Uterus (tissue), 4 donors: ENCODE data around the gene MDFIC. TPM values are rescaled to one million over a fixed set of nuclear protein-coding genes. Genes with fewer than 3 reads are reported as not detected.

Experiments
- DNase-seq, 2 donors: peaks; one replicate each; pipeline ENCODE4 v3.0.0-alpha.2; 2019 to 2020
- H3K27ac ChIP-seq, 2 donors: fragments of 200-600 bp; sonication (generic); 1 replicate in 1 of 2; 2 replicates in 1 of 2; pipeline ENCODE4 v1.5.1; 2016 to 2018
- H3K27me3 ChIP-seq, 2 donors: fragments of 200-600 bp; sonication (generic); one replicate each; pipeline ENCODE4 v1.5.1; 2018 to 2019; ENCODE audit warnings: control low read depth in 1 of 2
- H3K36me3 ChIP-seq, 2 donors: fragments of 200-600 bp; sonication (generic); one replicate each; pipeline ENCODE4 v1.5.1; 2019; ENCODE audit warnings: control low read depth in 1 of 2
- H3K4me1 ChIP-seq, 2 donors: fragments of 200-600 bp; sonication (generic); one replicate each; pipeline ENCODE4 v1.5.1; 2018 to 2019; ENCODE audit warnings: control low read depth in 1 of 2
- H3K4me3 ChIP-seq, 2 donors: fragments of 200-600 bp; sonication (generic); 1 replicate in 1 of 2; 2 replicates in 1 of 2; pipeline ENCODE4 v1.5.1; 2018 to 2019; ENCODE audit warnings: mild to moderate bottlenecking in 1 of 2
- H3K9me3 ChIP-seq, 2 donors: fragments of 200-600 bp; sonication (generic); one replicate each; pipeline ENCODE4 v1.5.1; 2019; ENCODE audit warnings: control low read depth in 1 of 2
- POLR2A ChIP-seq, 2 donors: fragments of 450-650 bp; IDR thresholded peaks; one replicate each; pipeline ENCODE4 v1.6.1; 2016; ENCODE audit warnings: antibody characterized with exemption in 2 of 2, mild to moderate bottlenecking in 1 of 2, moderate library complexity in 1 of 2
- intact Hi-C: fragments of 100-400 bp; cut with DNase I; formaldehyde crosslinking; loops from one replicate; pipeline ENCODE4 v1.15.1; 2023; ENCODE audit warnings: low total_unique reads
- total RNA-seq, 4 donors: library from RNA; depleted of rRNA in 3 of 4; stranded (reverse); fragments of >200 nt in 3 of 4; gene quantifications; one replicate each; pipeline versions ENCODE4 v1.1.0 to v1.2.4, GENCODE V29; 2014 to 2023
- TF ChIP-seq, protein P1 (sequence below), 4 experiments: fragments of 200-600 bp in 2 of 4; fragments of 450-650 bp in 2 of 4; sonication (generic) in 2 of 4; IDR thresholded peaks; one replicate each; pipeline ENCODE4 v1.5.1; 2016 to 2019; ENCODE audit warnings: antibody characterized with exemption in 4 of 4, mild to moderate bottlenecking in 2 of 4, moderate library complexity in 1 of 4
- donor health status: DM: yes; HTN: yes; CAD: no.

MDFIC gene
- total RNA-seq, 4 donors from 2014 or later: 35.8 to 79.2 (median 66.1) TPM

- intact Hi-C loops: no loop called here
- no peak overlapping the region for H3K27ac ChIP-seq
- no peak for TF ChIP-seq POLR2A (IDR thresholded peaks at IDR 0.05)
- TF ChIP-seq, protein P1, sequence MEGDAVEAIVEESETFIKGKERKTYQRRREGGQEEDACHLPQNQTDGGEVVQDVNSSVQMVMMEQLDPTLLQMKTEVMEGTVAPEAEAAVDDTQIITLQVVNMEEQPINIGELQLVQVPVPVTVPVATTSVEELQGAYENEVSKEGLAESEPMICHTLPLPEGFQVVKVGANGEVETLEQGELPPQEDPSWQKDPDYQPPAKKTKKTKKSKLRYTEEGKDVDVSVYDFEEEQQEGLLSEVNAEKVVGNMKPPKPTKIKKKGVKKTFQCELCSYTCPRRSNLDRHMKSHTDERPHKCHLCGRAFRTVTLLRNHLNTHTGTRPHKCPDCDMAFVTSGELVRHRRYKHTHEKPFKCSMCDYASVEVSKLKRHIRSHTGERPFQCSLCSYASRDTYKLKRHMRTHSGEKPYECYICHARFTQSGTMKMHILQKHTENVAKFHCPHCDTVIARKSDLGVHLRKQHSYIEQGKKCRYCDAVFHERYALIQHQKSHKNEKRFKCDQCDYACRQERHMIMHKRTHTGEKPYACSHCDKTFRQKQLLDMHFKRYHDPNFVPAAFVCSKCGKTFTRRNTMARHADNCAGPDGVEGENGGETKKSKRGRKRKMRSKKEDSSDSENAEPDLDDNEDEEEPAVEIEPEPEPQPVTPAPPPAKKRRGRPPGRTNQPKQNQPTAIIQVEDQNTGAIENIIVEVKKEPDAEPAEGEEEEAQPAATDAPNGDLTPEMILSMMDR (IDR thresholded peaks at IDR 0.05): no peak
- no peaks in the 10 kb centered on the region for H3K9me3 ChIP-seq
- DNase-seq: no peak
- no peaks in the 10 kb centered on the region for H3K36me3 ChIP-seq
- H3K4me1 ChIP-seq: no peaks in the 10 kb centered on the region
- H3K4me3 ChIP-seq: no peak overlapping the region
- no peaks in the 10 kb centered on the region for H3K27me3 ChIP-seq
Observed at GRCh38 chr7:114970732-114971131, 48.8 kb downstream of the MDFIC start.

DNA sequence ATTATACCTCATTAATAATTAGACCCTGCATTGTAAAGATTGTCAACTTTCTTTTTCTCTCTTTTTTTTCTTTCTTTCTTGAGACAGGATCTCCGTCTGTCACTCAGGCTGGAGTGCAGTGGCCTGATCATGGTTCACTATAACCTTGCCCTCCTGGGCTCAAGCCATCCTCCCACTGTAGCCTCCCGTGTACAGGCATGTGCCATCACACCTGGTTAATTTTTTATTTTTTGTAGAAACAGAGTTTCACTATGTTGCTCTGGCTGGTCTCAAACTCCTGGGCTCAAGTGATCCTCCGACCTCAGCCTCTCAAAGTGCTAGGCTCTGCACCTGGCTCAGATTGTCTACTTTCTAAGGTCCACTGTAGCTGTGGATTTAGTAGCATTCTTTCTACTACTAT, 50.7 kb downstream of the MDFIC start:
- Histone ChIP-seq H3K27me3 (no peaks in the 10 kb centered on the region), H3K4me3 (no peak overlapping the region), H3K9me3 (no peaks in the 10 kb centered on the region), H3K27ac (no peak overlapping the region), H3K4me1 (peaks cover 0 to 4% of the 10 kb centered on the region in 2 donors), H3K36me3 (no peaks in the 10 kb centered on the region)
- TF ChIP-seq POLR2A (IDR thresholded peaks at IDR 0.05): no peak
- TF ChIP-seq, protein P1 (IDR thresholded peaks at IDR 0.05): no peak
- intact Hi-C loops: no loop called here
- DNase-seq: no peak

DNA sequence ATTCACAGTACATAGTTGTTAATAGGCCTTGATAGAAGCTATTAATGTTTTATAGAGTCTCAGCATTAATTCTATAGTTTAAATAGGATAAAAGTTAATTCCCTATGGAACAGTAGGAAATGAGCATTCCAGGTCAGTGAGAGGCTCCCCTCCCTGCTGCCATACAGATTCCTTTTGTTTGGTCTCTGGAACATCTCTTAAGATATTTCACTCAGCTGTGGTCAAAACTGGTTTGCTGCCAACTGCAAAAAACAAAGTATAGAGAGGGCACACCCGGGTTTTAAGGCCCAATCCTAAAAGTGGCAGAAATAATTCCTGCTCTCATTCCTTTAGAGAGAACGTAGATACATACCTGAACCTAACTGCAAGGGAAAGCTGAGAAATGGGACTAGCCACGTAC, 51.3 kb downstream of the MDFIC start:
- TF ChIP-seq POLR2A (IDR thresholded peaks at IDR 0.05): no peak
- TF ChIP-seq, protein P1 (IDR thresholded peaks at IDR 0.05): no peak
- H3K27me3 ChIP-seq: no peaks in the 10 kb centered on the region
- intact Hi-C loops: no loop called here
- H3K4me1 ChIP-seq: peaks cover 0 to 4% of the 10 kb centered on the region in 2 donors
- no peak overlapping the region for H3K27ac ChIP-seq
- H3K36me3 ChIP-seq: no peaks in the 10 kb centered on the region
- H3K4me3 ChIP-seq: no peak overlapping the region
- no peak for DNase-seq
- H3K9me3 ChIP-seq: no peaks in the 10 kb centered on the region

- no peak for TF ChIP-seq POLR2A (IDR thresholded peaks at IDR 0.05)
- TF ChIP-seq, protein P1 (IDR thresholded peaks at IDR 0.05): no peak
- intact Hi-C loops: no loop called here
- H3K4me3 ChIP-seq: no peak overlapping the region
- no peaks in the 10 kb centered on the region for H3K36me3 ChIP-seq
- no peak overlapping the region for H3K27ac ChIP-seq
- H3K27me3 ChIP-seq: no peaks in the 10 kb centered on the region
- no peak for DNase-seq
- H3K4me1 ChIP-seq: peaks cover 0 to 10% of the 10 kb centered on the region in 2 donors
- H3K9me3 ChIP-seq: no peaks in the 10 kb centered on the region
Observed at GRCh38 chr7:114975401-114975800, 53.5 kb downstream of the MDFIC start.

- no peak for TF ChIP-seq POLR2A (IDR thresholded peaks at IDR 0.05)
- Histone ChIP-seq H3K9me3 (no peaks in the 10 kb centered on the region), H3K36me3 (no peaks in the 10 kb centered on the region), H3K27me3 (no peaks in the 10 kb centered on the region), H3K4me3 (no peak overlapping the region), H3K27ac (no peak overlapping the region), H3K4me1 (peaks cover 0 to 10% of the 10 kb centered on the region in 2 donors)
- no peak for DNase-seq
- intact Hi-C loops: no loop called here
Observed at GRCh38 chr7:114976666-114977065, 54.8 kb downstream of the MDFIC start.

DNA sequence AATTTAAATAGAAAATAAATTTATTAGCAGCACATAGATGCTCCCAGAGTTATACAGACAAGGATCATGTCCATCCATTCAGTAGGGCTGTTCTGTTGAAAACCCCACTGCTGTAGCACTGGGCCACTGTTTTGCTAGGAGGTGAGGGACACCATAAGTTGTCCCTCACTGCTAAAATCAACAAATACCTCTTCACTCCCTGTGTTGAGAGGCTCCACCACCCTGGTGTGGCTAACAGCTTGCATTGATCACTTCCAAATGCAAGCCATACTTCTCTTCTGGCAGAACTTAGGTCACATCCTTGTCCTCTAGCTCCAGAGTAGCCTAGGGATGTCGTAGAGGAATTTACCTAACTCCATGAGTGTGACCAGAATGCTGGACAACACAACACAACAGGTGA, 55.4 kb downstream of the MDFIC start:
- Histone ChIP-seq H3K4me1 (peaks cover 0 to 10% of the 10 kb centered on the region in 2 donors), H3K27ac (no peak overlapping the region), H3K27me3 (no peaks in the 10 kb centered on the region), H3K4me3 (no peak overlapping the region), H3K36me3 (no peaks in the 10 kb centered on the region), H3K9me3 (no peaks in the 10 kb centered on the region)
- no peak for DNase-seq
- intact Hi-C loops: no loop called here
- TF ChIP-seq, protein P1 (IDR thresholded peaks at IDR 0.05): no peak
- no peak for TF ChIP-seq POLR2A (IDR thresholded peaks at IDR 0.05)
